ENCODE measurements around the gene ATP6V0B.

Gene ATP6V0B

GRCh38 chr1:44012941-44013609, 38.3 kb downstream of the ATP6V0B start:
- no peak for FAIRE-seq

GRCh38 chr1:44013949-44014348, 39.2 kb downstream of the ATP6V0B start:
- FAIRE-seq: no peak

DNA sequence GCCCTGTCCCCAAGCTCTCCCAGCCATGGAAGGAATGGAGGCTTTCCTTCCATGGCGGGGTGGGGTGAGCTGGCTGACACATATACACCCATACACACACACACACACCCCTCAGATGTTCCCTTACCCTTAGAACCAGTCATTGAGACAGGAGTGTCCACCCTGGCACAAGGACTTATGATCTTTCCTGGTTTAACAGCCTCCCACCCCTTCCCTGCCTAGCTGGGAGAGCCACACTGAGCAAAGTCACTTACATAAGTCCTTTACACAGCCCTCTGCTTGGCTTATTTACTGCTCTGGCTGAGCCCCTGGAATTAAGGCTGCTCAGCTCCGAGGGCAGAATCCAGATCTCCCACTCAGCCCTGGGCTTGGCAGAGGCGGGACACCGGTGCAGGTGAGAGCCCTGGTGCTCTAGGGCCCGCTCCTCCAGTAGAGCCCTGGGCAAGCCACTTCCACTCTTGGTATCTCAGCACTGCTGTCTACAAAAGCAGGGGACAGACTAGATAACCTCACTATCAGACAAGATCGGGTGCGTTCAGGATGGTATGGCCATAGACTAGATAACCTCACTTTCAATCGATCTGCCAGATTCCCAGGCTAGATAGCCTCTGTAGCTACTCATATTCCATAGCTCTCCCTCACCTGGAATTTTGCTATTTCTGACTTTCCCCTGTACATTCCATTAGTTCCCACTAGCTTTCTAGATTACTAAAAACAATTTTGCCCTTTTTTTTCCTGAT, 39.8 kb downstream of the ATP6V0B start:
- no peak for FAIRE-seq

GRCh38 chr1:44015206-44015605, 40.4 kb downstream of the ATP6V0B start:
- FAIRE-seq: no peak

- no peak for FAIRE-seq
These were observed 41.5 kb downstream of the ATP6V0B start for GRCh38 chr1:44016041-44016889.

DNA sequence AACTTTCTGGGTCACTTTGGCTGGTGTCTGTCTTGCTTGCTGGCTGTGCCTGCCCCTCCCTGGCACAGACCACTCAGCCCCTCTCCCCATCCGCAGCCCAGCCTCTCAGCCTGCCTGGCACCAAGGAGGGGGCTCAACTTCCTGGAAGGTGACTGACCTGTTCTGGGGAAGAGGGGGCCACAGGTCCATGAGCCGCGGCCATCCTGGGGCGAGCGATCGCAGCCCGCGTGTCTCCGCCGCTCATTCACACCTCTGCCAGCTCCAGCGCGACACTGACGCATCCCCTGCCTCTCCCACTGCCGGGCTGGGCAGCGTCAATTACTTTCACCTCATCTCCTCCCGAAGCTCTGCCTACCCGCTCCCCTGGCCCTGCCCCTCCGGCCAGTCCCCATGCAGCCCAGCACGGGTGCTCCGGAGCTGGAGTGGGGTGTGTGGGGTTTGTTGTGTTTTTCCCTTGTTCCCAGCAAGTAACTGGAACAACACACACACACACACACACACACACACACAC, 42.2 kb downstream of the ATP6V0B start:
- no peak for FAIRE-seq

GRCh38 chr1:44019466-44019948, 44.7 kb downstream of the ATP6V0B start:
- FAIRE-seq: no peak

GRCh38 chr1:44020464-44020863, 45.7 kb downstream of the ATP6V0B start:
- FAIRE-seq: no peak

- FAIRE-seq: no peak
These were observed 46.4 kb downstream of the ATP6V0B start for GRCh38 chr1:44021156-44021555.

- no peak for FAIRE-seq
These were observed 47.0 kb downstream of the ATP6V0B start for GRCh38 chr1:44021581-44022321.

GRCh38 chr1:44024031-44024902, 49.5 kb downstream of the ATP6V0B start:
- FAIRE-seq: no peak

GRCh38 chr1:44024903-44025525, 50.3 kb downstream of the ATP6V0B start:
- no peak for FAIRE-seq

DNA sequence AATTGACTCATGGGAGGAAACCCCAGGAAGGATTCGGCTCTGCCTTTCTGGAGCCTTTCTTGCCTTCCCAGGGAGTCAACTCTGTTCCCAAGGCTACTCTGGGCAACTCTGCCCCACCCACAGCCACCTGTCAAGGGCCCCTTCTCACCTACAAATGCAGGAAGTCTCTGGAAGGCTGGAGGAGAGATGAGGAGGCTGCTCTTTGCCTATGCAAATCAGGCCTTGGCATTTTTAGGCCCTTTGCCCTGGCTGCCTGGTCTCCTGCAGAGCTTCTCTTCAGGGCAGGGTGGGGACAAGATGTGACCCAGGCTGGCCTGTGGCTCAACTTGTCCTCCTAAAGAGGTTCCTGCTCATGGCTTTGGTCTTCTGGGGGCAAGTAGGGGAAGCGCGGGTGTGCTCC, 51.1 kb downstream of the ATP6V0B start:
- no peak for FAIRE-seq

DNA sequence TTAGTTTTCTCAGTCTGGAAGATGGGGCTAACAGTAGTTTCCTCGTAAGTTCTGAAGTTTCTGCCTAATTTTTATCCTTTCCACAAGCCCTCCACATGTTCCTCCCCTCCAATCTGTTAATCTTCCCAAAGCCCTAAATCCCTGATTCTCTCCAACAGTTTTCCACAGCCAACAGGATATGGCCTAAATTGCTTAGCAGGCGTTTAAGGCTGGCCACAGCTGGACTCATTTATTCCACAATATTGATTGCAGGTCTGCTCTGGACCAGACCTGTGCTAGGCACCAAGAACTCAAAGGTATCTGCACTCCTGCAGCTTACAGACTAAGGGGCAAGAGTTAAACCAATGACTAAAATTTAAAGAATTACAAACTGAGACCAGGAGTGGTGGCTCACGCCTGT, 52.6 kb downstream of the ATP6V0B start:
- no peak for FAIRE-seq
